Esophagus squamous epithelium (tissue), 5 donors: Measurements from ENCODE around the gene ZKSCAN3. TPM values are rescaled to one million over a fixed set of nuclear protein-coding genes. Genes with fewer than 3 reads are reported as not detected.

Experiments
- DNase-seq: peaks from one replicate; lab custom pipeline; 2025; lab: John Stamatoyannopoulos, UW
- H3K27ac ChIP-seq, 4 donors: fragments of 200-600 bp; sonication (generic); one replicate each; pipeline ENCODE4 v1.5.1; 2016 to 2019; ENCODE audit warnings: mild to moderate bottlenecking in 1 of 4
- H3K27me3 ChIP-seq, 4 donors: fragments of 200-600 bp; sonication (generic); 1 replicate in 3 of 4; 2 replicates in 1 of 4; pipeline versions ENCODE4 v1.5.1 to v1.6.0; 2017 to 2021; ENCODE audit warnings: antibody characterized with exemption in 1 of 4
- H3K36me3 ChIP-seq, 3 donors: fragments of 200-600 bp; sonication (generic); one replicate each; pipeline ENCODE4 v1.5.1; 2016 to 2019
- H3K4me1 ChIP-seq, 3 donors: fragments of 200-600 bp; sonication (generic); one replicate each; pipeline ENCODE4 v1.5.1; 2017 to 2019
- H3K4me3 ChIP-seq, 4 donors: fragments of 200-600 bp; sonication (generic); 1 replicate in 3 of 4; 2 replicates in 1 of 4; pipeline ENCODE4 v1.5.1; 2016 to 2019; ENCODE audit warnings: mild to moderate bottlenecking in 2 of 4, moderate library complexity in 1 of 4
- H3K9me3 ChIP-seq, 3 donors: fragments of 200-600 bp; sonication (generic); one replicate each; pipeline ENCODE4 v1.5.1; 2016 to 2019
- CTCF ChIP-seq, 6 experiments: fragments of 450-650 bp in 4 of 6; fragments of 200-600 bp in 2 of 6; sonication (generic) in 2 of 6; IDR thresholded peaks; one replicate each; pipeline ENCODE4 v1.5.1; 2016 to 2019; ENCODE audit warnings: antibody characterized with exemption in 6 of 6, mild to moderate bottlenecking in 4 of 6, moderate library complexity in 4 of 6
- POLR2A ChIP-seq, 4 donors: fragments of 450-650 bp; IDR thresholded peaks; one replicate each; pipeline ENCODE4 v1.6.1; 2017; ENCODE audit warnings: antibody characterized with exemption in 4 of 4, mild to moderate bottlenecking in 4 of 4, moderate library complexity in 3 of 4
- WGBS, 2 donors: methylation state at CpG; one replicate each; pipeline ENCODE4 v1.1.5; 2018; 5-methylcytosine and 5-hydroxymethylcytosine counted together
- intact Hi-C: fragments of 100-400 bp; cut with DNase I; formaldehyde crosslinking; loops from one replicate; pipeline ENCODE4 v1.15.0; 2022
- total RNA-seq, 4 donors: library from RNA; depleted of rRNA; stranded (reverse); fragments of >200 nt; gene quantifications; one replicate each; pipeline ENCODE4 v1.1.0, GENCODE V29; 2016
- donor health status: DM: yes; HTN: yes; CAD: no.

Gene ZKSCAN3
- total RNA-seq, 4 donors from 2014 or later = 1.1 to 2.9 (median 2.1) TPM

GRCh38 chr6:28368522-28368921 lies 18.8 kb downstream of the ZKSCAN3 start:
- no peak for DNase-seq
- Histone ChIP-seq H3K9me3 (no peaks in the 10 kb centered on the region), H3K4me3 (no peak overlapping the region), H3K27ac (no peak overlapping the region), H3K4me1 (no peaks in the 10 kb centered on the region), H3K36me3 (peaks cover 3 to 33% (median 15%) of the 10 kb centered on the region in 3 donors), H3K27me3 (no peaks in the 10 kb centered on the region)
- 77 to 94% methylated on average over 4 of the region's 4 CpGs for WGBS, 2 donors
- intact Hi-C loops = no loop called here
- no peak for TF ChIP-seq CTCF (IDR thresholded peaks at IDR 0.05)

DNA sequence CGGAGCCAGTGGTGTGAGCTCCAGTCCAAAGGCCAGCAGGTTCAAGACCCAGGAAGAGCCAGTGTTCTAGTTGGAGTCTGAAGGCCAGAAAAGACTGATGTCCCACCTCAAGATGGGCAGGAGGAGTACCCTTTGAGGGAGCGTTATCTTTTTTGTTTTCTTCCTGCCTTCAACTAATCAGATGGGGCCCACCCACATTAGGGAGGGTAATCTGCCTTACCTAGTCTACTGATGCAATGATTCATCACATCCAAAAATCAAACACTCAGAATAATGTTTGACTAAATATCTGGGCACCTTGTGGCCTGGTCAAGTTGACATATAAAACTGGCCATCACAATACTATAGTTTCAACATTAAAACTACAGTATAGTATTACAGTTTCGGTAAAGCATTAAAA lies 19.7 kb downstream of the ZKSCAN3 start:
- no peak overlapping the region for H3K4me3 ChIP-seq
- H3K9me3 ChIP-seq = no peaks in the 10 kb centered on the region
- H3K27ac ChIP-seq = no peak overlapping the region
- no peaks in the 10 kb centered on the region for H3K4me1 ChIP-seq
- H3K27me3 ChIP-seq = no peaks in the 10 kb centered on the region
- no peak for DNase-seq
- intact Hi-C loops = no loop called here
- H3K36me3 ChIP-seq = peaks cover 3 to 24% (median 15%) of the 10 kb centered on the region in 3 donors
- TF ChIP-seq POLR2A (IDR thresholded peaks at IDR 0.05) (no peak), CTCF (IDR thresholded peaks at IDR 0.05) (no peak)
- 89 to 96% methylated on average over 3 of the region's 3 CpGs for WGBS, 2 donors

DNA sequence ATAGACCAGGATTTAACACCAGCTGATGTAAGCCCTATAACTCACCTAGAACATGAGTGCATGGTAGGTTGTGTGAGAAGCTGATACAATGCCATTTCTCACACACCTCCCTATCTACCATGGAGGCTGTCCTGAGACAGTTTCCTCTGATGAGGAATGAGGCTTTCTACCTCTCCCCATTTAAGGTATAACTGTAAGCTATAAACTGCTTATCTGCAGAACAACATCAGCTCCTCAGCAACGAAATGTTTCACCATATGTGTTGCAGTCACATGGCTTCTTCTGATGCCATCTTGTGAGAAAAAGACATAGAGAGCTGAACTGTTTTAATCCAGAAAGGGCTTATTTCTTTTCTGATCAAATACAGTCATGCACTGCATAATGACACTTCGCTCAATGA lies 20.7 kb downstream of the ZKSCAN3 start:
- intact Hi-C loops = no loop called here
- H3K27ac ChIP-seq = no peak overlapping the region

GRCh38 chr6:28371280-28371679 lies 21.5 kb downstream of the ZKSCAN3 start:
- WGBS, 2 donors = 80 to 94% methylated on average over 1 of the region's 1 CpG
- intact Hi-C loops = no loop called here
- no peaks in the 10 kb centered on the region for H3K4me1 ChIP-seq
- no peak overlapping the region for H3K27ac ChIP-seq
- peaks cover 0 to 5% (median 0%) of the 10 kb centered on the region in 3 donors for H3K36me3 ChIP-seq
- H3K9me3 ChIP-seq = no peaks in the 10 kb centered on the region
- no peaks in the 10 kb centered on the region for H3K27me3 ChIP-seq
- no peak overlapping the region for H3K4me3 ChIP-seq
- TF ChIP-seq POLR2A (IDR thresholded peaks at IDR 0.05) = no peak
- no peak for TF ChIP-seq CTCF (IDR thresholded peaks at IDR 0.05)
- no peak for DNase-seq

More for the DNA sequence above, 20.7 kb downstream of the ZKSCAN3 start:
- no peaks in the 10 kb centered on the region for H3K4me1 ChIP-seq
- TF ChIP-seq POLR2A (IDR thresholded peaks at IDR 0.05) (no peak), CTCF (IDR thresholded peaks at IDR 0.05) (no peak)
- no peak for DNase-seq
- peaks cover 3 to 14% (median 7%) of the 10 kb centered on the region in 3 donors for H3K36me3 ChIP-seq
- H3K9me3 ChIP-seq = no peaks in the 10 kb centered on the region
- 68 to 86% methylated on average over 2 of the region's 2 CpGs for WGBS, 2 donors
- no peaks in the 10 kb centered on the region for H3K27me3 ChIP-seq
- no peak overlapping the region for H3K4me3 ChIP-seq

DNA sequence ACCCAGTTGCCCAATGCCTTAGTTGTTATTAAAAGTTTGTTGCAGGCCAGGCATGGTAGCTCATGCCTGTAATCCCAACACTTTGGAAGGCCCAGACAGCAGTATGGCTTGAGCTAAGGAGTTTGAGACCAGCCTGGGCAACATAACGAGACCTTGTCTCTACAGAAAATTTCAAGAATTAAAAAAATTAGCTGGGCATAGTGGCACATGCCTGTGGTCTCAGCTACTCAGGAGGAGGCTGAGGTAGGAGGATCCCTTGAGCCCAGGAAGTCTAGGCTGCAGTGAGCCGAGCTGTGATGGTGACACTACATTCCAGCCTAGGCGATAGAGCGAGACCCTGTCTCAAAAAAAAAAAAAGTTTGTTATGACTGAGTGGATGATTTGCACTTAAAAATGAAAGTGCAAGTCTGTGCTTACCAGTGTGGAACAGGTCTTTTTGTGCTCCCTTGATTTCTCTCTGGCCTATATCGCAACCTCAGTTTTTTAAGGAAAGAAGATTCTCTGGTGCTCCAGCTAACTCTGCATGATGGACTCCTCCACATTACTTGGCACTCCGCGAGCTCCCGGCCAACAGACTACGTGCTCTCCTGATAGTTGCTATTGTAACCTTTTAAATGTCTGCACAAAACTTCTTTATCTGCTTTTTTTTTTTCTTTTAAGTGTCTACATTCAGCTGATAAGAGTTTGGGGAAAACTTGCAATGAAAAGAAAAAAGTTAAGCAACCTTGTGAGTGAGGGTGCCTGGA lies 22.1 kb downstream of the ZKSCAN3 start:
- Histone ChIP-seq H3K27me3 (no peaks in the 10 kb centered on the region), H3K27ac (no peak overlapping the region), H3K4me3 (no peak overlapping the region), H3K4me1 (no peaks in the 10 kb centered on the region), H3K9me3 (no peaks in the 10 kb centered on the region), H3K36me3 (no peaks in the 10 kb centered on the region)
- 63 to 83% methylated on average over 9 of the region's 9 CpGs for WGBS, 2 donors
- DNase-seq = no peak
- TF ChIP-seq CTCF (IDR thresholded peaks at IDR 0.05) (no peak), POLR2A (IDR thresholded peaks at IDR 0.05) (no peak)
- intact Hi-C loops = no loop called here
